ENCODE data around the gene CD3E. TPM values are rescaled to one million over a fixed set of nuclear protein-coding genes. Genes with fewer than 3 reads are reported as not detected.

The CD3E gene
- polyA plus RNA-seq, 2 donors = 4.6 to 5.1 TPM

DNA sequence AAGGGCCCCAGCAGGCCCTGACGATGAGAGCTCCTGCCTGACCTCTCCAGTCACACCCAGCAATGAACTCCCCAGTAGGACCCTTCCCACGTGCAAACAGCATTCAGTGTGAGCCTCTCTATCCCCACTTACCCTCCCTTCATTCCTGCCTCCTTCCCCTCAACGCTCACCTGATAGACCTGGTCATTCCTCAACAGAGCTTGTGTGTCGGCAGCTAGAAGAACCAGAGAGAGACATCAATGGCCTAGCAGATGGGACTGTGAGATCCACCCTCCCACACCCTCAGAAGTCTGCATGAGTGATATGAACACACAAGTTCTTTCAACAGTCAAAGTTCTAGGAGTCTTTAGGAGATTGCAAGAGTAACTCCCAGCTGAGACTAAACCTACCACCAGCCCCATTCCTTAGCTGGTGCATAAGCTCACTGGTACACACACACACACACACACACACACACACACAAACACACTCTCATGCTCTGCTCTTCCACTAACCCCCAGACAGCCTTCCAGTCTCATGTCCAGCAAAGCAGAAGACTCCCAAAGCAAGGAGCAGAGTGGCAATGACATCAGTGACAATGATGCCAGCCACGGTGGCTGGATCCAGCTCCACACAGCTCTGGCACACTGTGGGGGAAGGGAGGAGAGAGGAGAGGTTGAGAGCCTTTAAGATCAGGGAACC is 34.9 kb downstream of the CD3E start:
- H3K4me3 ChIP-seq (ENCODE audit: low read depth in 1 of 2, low read length in 2 of 2) = no peak overlapping the region
- peaks cover 0 to 7% of the 10 kb centered on the region in 2 donors for H3K4me1 ChIP-seq (ENCODE audit: control insufficient read depth in 2 of 2, insufficient read depth in 2 of 2, low read length in 1 of 2)
- H3K36me3 ChIP-seq (ENCODE audit: control insufficient read depth in 2 of 2, insufficient read depth in 2 of 2, low read length in 1 of 2) = no peaks in the 10 kb centered on the region
- H3K27ac ChIP-seq (ENCODE audit: low read depth in 2 of 2, low read length in 1 of 2) = peak overlapping the region; percentile 11 to 19
- H3K9me3 ChIP-seq (ENCODE audit: control insufficient read depth in 2 of 2, insufficient read depth in 1 of 2, low read depth in 1 of 2, low read length in 1 of 2) = no peaks in the 10 kb centered on the region
- 76 to 80% methylated on average over 5 of the region's 5 CpGs for WGBS, 2 donors
- no peaks in the 10 kb centered on the region for H3K27me3 ChIP-seq (ENCODE audit: control insufficient read depth in 1 of 2, insufficient read depth in 2 of 2, low read length in 2 of 2)

DNA sequence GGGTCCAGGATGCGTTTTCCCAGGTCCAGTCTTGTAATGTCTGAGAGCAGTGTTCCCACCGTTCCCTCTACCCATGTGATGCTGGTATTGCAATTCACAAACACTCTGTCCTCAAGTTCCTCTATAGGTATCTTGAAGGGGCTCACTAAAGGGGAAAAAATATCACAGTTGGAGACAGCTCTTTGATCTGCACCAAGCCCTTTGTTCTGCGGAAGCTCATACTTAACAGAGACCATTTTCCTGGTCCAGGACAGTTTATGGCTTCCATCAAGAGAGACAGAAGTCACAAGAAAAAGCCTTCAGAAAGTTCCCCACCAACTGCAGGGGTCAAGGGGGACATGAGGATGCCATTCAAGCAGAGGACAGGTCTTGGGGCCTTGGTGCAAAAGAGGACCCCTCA is 35.9 kb downstream of the CD3E start:
- H3K4me3 ChIP-seq (ENCODE audit: low read depth in 1 of 2, low read length in 2 of 2) = no peak overlapping the region
- peaks cover 0 to 7% of the 10 kb centered on the region in 2 donors for H3K4me1 ChIP-seq (ENCODE audit: control insufficient read depth in 2 of 2, insufficient read depth in 2 of 2, low read length in 1 of 2)
- H3K27me3 ChIP-seq (ENCODE audit: control insufficient read depth in 1 of 2, insufficient read depth in 2 of 2, low read length in 2 of 2) = no peaks in the 10 kb centered on the region
- no peak overlapping the region for H3K27ac ChIP-seq (ENCODE audit: low read depth in 2 of 2, low read length in 1 of 2)
- 84 to 85% methylated on average over 3 of the region's 3 CpGs for WGBS, 2 donors
- H3K36me3 ChIP-seq (ENCODE audit: control insufficient read depth in 2 of 2, insufficient read depth in 2 of 2, low read length in 1 of 2) = no peaks in the 10 kb centered on the region
- H3K9me3 ChIP-seq (ENCODE audit: control insufficient read depth in 2 of 2, insufficient read depth in 1 of 2, low read depth in 1 of 2, low read length in 1 of 2) = no peaks in the 10 kb centered on the region

- H3K4me3 ChIP-seq (ENCODE audit: low read depth in 1 of 2, low read length in 2 of 2) = peak overlapping the region in 1 of 2 donors; percentile 9
- 83 to 89% methylated on average over 3 of the region's 3 CpGs for WGBS, 2 donors
- no peak overlapping the region for H3K27ac ChIP-seq (ENCODE audit: low read depth in 2 of 2, low read length in 1 of 2)
- no peaks in the 10 kb centered on the region for H3K9me3 ChIP-seq (ENCODE audit: control insufficient read depth in 2 of 2, insufficient read depth in 1 of 2, low read depth in 1 of 2, low read length in 1 of 2)
- no peaks in the 10 kb centered on the region for H3K36me3 ChIP-seq (ENCODE audit: control insufficient read depth in 2 of 2, insufficient read depth in 2 of 2, low read length in 1 of 2)
- no peaks in the 10 kb centered on the region for H3K27me3 ChIP-seq (ENCODE audit: control insufficient read depth in 1 of 2, insufficient read depth in 2 of 2, low read length in 2 of 2)
- peaks cover 0 to 7% of the 10 kb centered on the region in 2 donors for H3K4me1 ChIP-seq (ENCODE audit: control insufficient read depth in 2 of 2, insufficient read depth in 2 of 2, low read length in 1 of 2)
Measured at GRCh38 chr11:118341261-118341660, 36.7 kb downstream of the CD3E start.

DNA sequence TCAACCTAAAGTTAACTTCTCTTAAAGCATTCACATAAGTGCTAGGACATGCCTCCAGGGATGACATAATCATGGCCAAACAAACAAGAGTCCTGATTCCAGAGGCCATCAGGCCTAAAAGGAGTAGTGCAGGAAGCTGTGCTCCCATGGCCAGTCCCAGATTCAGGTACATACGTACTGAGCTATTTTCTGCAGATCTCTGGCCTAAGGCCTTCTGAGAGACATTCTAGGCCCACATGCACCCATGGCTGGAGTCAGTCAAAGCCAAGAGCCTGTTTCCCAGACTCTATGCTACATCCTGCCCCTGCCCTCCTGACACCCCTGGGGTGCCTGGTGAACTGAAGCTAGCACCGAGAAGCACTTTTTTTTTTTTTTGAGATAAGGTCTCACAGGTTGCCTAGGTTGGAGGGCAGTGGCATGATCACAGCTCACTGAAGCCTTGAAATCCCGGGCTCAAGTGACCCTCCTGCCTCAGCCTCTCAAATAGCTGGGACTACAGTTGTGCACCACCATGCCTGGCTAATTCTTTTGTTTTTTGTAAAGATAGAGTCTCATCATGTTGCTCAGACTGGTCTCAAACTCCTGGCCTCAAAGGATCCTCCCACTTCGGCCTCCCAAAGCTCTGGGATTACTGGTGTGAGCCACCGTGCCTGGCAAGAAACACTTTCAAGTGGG is 37.4 kb downstream of the CD3E start:
- no peaks in the 10 kb centered on the region for H3K27me3 ChIP-seq (ENCODE audit: control insufficient read depth in 1 of 2, insufficient read depth in 2 of 2, low read length in 2 of 2)
- H3K27ac ChIP-seq (ENCODE audit: low read depth in 2 of 2, low read length in 1 of 2) = peak overlapping the region in 1 of 2 donors; percentile 51
- no peaks in the 10 kb centered on the region for H3K9me3 ChIP-seq (ENCODE audit: control insufficient read depth in 2 of 2, insufficient read depth in 1 of 2, low read depth in 1 of 2, low read length in 1 of 2)
- no peaks in the 10 kb centered on the region for H3K36me3 ChIP-seq (ENCODE audit: control insufficient read depth in 2 of 2, insufficient read depth in 2 of 2, low read length in 1 of 2)
- peaks cover 0 to 7% of the 10 kb centered on the region in 2 donors for H3K4me1 ChIP-seq (ENCODE audit: control insufficient read depth in 2 of 2, insufficient read depth in 2 of 2, low read length in 1 of 2)
- 65 to 80% methylated on average over 5 of the region's 5 CpGs for WGBS, 2 donors
- H3K4me3 ChIP-seq (ENCODE audit: low read depth in 1 of 2, low read length in 2 of 2) = peak overlapping the region; percentile 10 to 36

DNA sequence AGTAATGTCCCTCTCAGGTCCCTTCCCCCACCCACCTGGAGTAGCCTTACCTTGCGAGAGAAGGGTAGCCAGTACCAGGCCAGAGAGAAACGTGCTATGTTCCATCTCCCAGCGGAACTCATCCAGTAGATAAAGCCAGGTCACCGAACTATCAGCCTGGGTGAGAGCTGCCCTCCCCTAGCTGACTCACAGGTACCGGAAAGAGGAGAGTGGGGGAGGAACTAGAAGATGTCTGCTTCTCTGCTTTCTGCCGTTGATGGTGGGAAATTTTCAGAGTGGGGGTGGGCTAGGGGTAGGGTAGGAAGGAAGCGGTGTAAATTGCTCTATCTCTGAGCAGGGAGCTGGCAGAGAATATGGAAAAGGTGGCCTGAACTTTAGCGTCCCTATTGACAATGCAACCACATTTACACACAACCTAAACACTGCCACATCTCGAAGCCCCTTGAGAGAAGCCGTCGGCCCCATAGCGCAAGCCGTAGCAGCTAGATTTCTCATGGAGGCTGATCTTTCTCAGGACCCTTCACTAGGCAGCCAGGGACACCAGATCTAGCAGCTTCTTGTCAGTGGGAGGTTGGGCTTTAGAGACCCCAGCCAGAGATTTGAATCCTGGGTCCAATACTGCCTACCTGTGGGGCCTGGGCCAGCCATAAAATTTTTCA is 38.1 kb downstream of the CD3E start, which contains the start of gene CD3D:
TSS of gene CD3D (minus strand) at position 203 of the 659 bp plus-strand sequence. CDS start at position 105, 98 bp downstream.
- peak within 1 kb of the TSS in 1 of 2 donors; percentile 51 for H3K27ac ChIP-seq (ENCODE audit: low read depth in 2 of 2, low read length in 1 of 2)
- H3K4me3 ChIP-seq (ENCODE audit: low read depth in 1 of 2, low read length in 2 of 2) = peak within 1 kb of the TSS; percentile 10 to 36
- WGBS, 2 donors = 73 to 78% methylated on average over 13 of the region's 13 CpGs

GRCh38 chr11:118343248-118343647 is 38.7 kb downstream of the CD3E start:
- Histone ChIP-seq H3K27me3 (ENCODE audit: control insufficient read depth in 1 of 2, insufficient read depth in 2 of 2, low read length in 2 of 2) (no peaks in the 10 kb centered on the region), H3K36me3 (ENCODE audit: control insufficient read depth in 2 of 2, insufficient read depth in 2 of 2, low read length in 1 of 2) (no peaks in the 10 kb centered on the region), H3K4me1 (ENCODE audit: control insufficient read depth in 2 of 2, insufficient read depth in 2 of 2, low read length in 1 of 2) (peaks cover 0 to 7% of the 10 kb centered on the region in 2 donors), H3K27ac (ENCODE audit: low read depth in 2 of 2, low read length in 1 of 2) (no peak overlapping the region), H3K4me3 (ENCODE audit: low read depth in 1 of 2, low read length in 2 of 2) (no peak overlapping the region), H3K9me3 (ENCODE audit: control insufficient read depth in 2 of 2, insufficient read depth in 1 of 2, low read depth in 1 of 2, low read length in 1 of 2) (no peaks in the 10 kb centered on the region)
- 66 to 71% methylated on average over 9 of the region's 9 CpGs for WGBS, 2 donors

More for the DNA sequence above, 38.1 kb downstream of the CD3E start, which contains the start of gene CD3D:
- Histone ChIP-seq H3K27me3 (ENCODE audit: control insufficient read depth in 1 of 2, insufficient read depth in 2 of 2, low read length in 2 of 2) (no peaks in the 10 kb centered on the region), H3K4me1 (ENCODE audit: control insufficient read depth in 2 of 2, insufficient read depth in 2 of 2, low read length in 1 of 2) (peaks cover 0 to 7% of the 10 kb centered on the region in 2 donors), H3K36me3 (ENCODE audit: control insufficient read depth in 2 of 2, insufficient read depth in 2 of 2, low read length in 1 of 2) (no peaks in the 10 kb centered on the region), H3K9me3 (ENCODE audit: control insufficient read depth in 2 of 2, insufficient read depth in 1 of 2, low read depth in 1 of 2, low read length in 1 of 2) (no peaks in the 10 kb centered on the region)

DNA sequence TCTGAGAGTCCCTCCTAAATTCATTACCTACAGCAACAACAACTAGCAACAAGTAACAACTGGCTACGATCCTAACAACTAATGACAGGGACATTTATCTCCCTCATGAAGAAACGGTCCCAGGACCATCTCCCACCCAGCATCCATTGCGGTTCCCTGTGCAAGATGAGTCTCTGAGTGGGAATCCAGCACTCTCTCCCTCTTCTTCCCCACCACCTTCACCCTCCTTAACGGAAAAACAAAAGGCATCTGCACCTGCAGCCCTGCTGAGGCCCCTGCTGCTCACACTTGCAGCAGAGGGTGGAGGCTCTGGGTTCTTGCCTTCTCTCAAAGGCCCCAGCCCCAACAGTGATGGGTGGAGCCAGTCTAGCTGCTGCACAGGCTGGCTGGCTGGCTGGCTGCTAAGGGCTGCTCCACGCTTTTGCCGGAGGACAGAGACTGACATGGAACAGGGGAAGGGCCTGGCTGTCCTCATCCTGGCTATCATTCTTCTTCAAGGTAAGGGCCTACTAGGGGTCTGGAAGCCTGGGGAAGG is 39.5 kb downstream of the CD3E start, which contains the start of gene CD3G:
TSS of gene CD3G (plus strand) at position 364 of the 535 bp plus-strand sequence. CDS start at position 444, 80 bp downstream.
- H3K36me3 ChIP-seq (ENCODE audit: control insufficient read depth in 2 of 2, insufficient read depth in 2 of 2, low read length in 1 of 2) = no peaks in the 10 kb centered on the region
- peak within 1 kb of the TSS in 1 of 2 donors; percentile 4 for H3K4me3 ChIP-seq (ENCODE audit: low read depth in 1 of 2, low read length in 2 of 2)
- H3K9me3 ChIP-seq (ENCODE audit: control insufficient read depth in 2 of 2, insufficient read depth in 1 of 2, low read depth in 1 of 2, low read length in 1 of 2) = no peaks in the 10 kb centered on the region
- no peak within 1 kb of the TSS for H3K27ac ChIP-seq (ENCODE audit: low read depth in 2 of 2, low read length in 1 of 2)
- no peaks in the 10 kb centered on the region for H3K27me3 ChIP-seq (ENCODE audit: control insufficient read depth in 1 of 2, insufficient read depth in 2 of 2, low read length in 2 of 2)
- WGBS, 2 donors = 68 to 70% methylated on average over 6 of the region's 6 CpGs
- peaks cover 0 to under 1% of the 10 kb centered on the region in 2 donors for H3K4me1 ChIP-seq (ENCODE audit: control insufficient read depth in 2 of 2, insufficient read depth in 2 of 2, low read length in 1 of 2)

GRCh38 chr11:118349475-118349874 is 44.9 kb downstream of the CD3E start:
- WGBS, 2 donors = 56 to 65% methylated on average over 6 of the region's 6 CpGs
- no peak overlapping the region for H3K27ac ChIP-seq (ENCODE audit: low read depth in 2 of 2, low read length in 1 of 2)

GRCh38 chr11:118353084-118353710 is 48.7 kb downstream of the CD3E start:
- Histone ChIP-seq H3K4me3 (ENCODE audit: low read depth in 1 of 2, low read length in 2 of 2) (no peak overlapping the region), H3K27me3 (ENCODE audit: control insufficient read depth in 1 of 2, insufficient read depth in 2 of 2, low read length in 2 of 2) (no peaks in the 10 kb centered on the region), H3K27ac (ENCODE audit: low read depth in 2 of 2, low read length in 1 of 2) (no peak overlapping the region), H3K4me1 (ENCODE audit: control insufficient read depth in 2 of 2, insufficient read depth in 2 of 2, low read length in 1 of 2) (no peaks in the 10 kb centered on the region), H3K36me3 (ENCODE audit: control insufficient read depth in 2 of 2, insufficient read depth in 2 of 2, low read length in 1 of 2) (no peaks in the 10 kb centered on the region), H3K9me3 (ENCODE audit: control insufficient read depth in 2 of 2, insufficient read depth in 1 of 2, low read depth in 1 of 2, low read length in 1 of 2) (no peaks in the 10 kb centered on the region)
- 10 to 14% methylated on average over 6 of the region's 6 CpGs for WGBS, 2 donors

More at GRCh38 chr11:118349475-118349874, 44.9 kb downstream of the CD3E start:
- H3K27me3 ChIP-seq (ENCODE audit: control insufficient read depth in 1 of 2, insufficient read depth in 2 of 2, low read length in 2 of 2) = no peaks in the 10 kb centered on the region
- no peak overlapping the region for H3K4me3 ChIP-seq (ENCODE audit: low read depth in 1 of 2, low read length in 2 of 2)
- H3K4me1 ChIP-seq (ENCODE audit: control insufficient read depth in 2 of 2, insufficient read depth in 2 of 2, low read length in 1 of 2) = no peaks in the 10 kb centered on the region
- H3K36me3 ChIP-seq (ENCODE audit: control insufficient read depth in 2 of 2, insufficient read depth in 2 of 2, low read length in 1 of 2) = no peaks in the 10 kb centered on the region
- H3K9me3 ChIP-seq (ENCODE audit: control insufficient read depth in 2 of 2, insufficient read depth in 1 of 2, low read depth in 1 of 2, low read length in 1 of 2) = no peaks in the 10 kb centered on the region

All from esophagus (tissue), 2 donors.